22Rv1 (cell line): ENCODE data around the gene DPH1.

Source experiments
- CTCF ChIP-seq: fragments of 450-650 bp; IDR thresholded peaks from 2 replicates; pipeline ENCODE4 v1.5.1; 2017; ENCODE audit warnings: mild to moderate bottlenecking
- ZFX ChIP-seq: fragments of 450-650 bp; IDR thresholded peaks from 2 replicates; pipeline ENCODE4 v1.6.1; 2017; ENCODE audit warnings: antibody characterized with exemption, borderline replicate concordance

- peak; percentile 82 for TF ChIP-seq CTCF
- no peak for TF ChIP-seq ZFX
Observed at GRCh38 chr17:2025622-2026309, 4.2 kb upstream of the DPH1 start.
